IMR-90 (cell line): ENCODE data around the gene VAV3.

Experiments
- CEBPB ChIP-seq: IDR thresholded peaks from 2 replicates; pipeline ENCODE4 v1.6.1; 2012; ENCODE audit warnings: low read depth, low read length, improper control_type of control experiment
- CTCF ChIP-seq: conservative IDR thresholded peaks from 2 replicates; pipeline ENCODE4 v1.5.1; 2012; ENCODE audit warnings: mild to moderate bottlenecking, low read depth, low read length, improper control_type of control experiment
- FOS ChIP-seq: fragments of 150-350 bp; IDR thresholded peaks from 2 replicates; pipeline ENCODE4 v1.6.1; 2016; ENCODE audit warnings: low read depth, low read length
- MAZ ChIP-seq: IDR thresholded peaks from 2 replicates; pipeline ENCODE4 v1.6.1; 2012; ENCODE audit warnings: low read depth, mild to moderate bottlenecking, low read length, improper control_type of control experiment, moderate library complexity, borderline replicate concordance
- NFE2L2 ChIP-seq: fragments of 150-350 bp; IDR thresholded peaks from 2 replicates; pipeline ENCODE4 v1.6.1; 2016; ENCODE audit warnings: low read depth, mild to moderate bottlenecking, low read length
- POLR2A ChIP-seq: IDR thresholded peaks from 2 replicates; pipeline ENCODE4 v1.6.1; 2012; ENCODE audit warnings: mild to moderate bottlenecking, low read depth, low read length
- RAD21 ChIP-seq: IDR thresholded peaks from 2 replicates; pipeline ENCODE4 v1.6.1; 2012; ENCODE audit warnings: low read length, improper control_type of control experiment
- RCOR1 ChIP-seq: IDR thresholded peaks from 2 replicates; pipeline ENCODE4 v1.6.1; 2012; ENCODE audit warnings: mild to moderate bottlenecking, low read length, improper control_type of control experiment; ENCODE audit not compliant: insufficient replicate concordance
- SMC3 ChIP-seq: fragments of 150-350 bp; IDR thresholded peaks from 2 replicates; pipeline ENCODE4 v1.6.1; 2016; ENCODE audit warnings: low read depth, mild to moderate bottlenecking, antibody characterized with exemption, low read length, moderate library complexity
- USF2 ChIP-seq: fragments of 150-350 bp; IDR thresholded peaks from 2 replicates; pipeline ENCODE4 v1.6.1; 2017; ENCODE audit warnings: mild to moderate bottlenecking, antibody characterized with exemption, low read length, low read depth

DNA sequence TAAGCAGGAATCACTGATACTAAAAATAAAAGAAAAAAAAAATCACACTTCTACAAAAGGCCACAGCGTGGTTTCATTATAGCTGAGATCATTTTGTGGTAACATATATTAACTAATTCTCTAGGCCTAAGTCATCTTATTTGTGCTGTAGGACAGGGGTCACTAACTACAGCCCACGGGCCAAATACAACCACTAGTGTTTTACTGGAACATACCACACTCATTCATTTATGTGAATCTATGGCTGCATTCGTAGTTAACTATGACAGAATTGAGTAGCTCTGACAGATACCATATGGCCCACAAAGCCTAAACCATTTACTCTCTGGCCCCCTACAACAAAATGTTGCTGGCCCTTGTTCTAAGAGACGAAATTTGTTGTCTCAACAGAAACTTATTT is 224.4 kb downstream of the VAV3 start:
- TF ChIP-seq CTCF, result no peak
- TF ChIP-seq MAZ, result no peak
- no peak for TF ChIP-seq SMC3
- no peak for TF ChIP-seq POLR2A
- TF ChIP-seq RAD21, result no peak
- TF ChIP-seq NFE2L2, result no peak
- TF ChIP-seq CEBPB, result no peak
- no peak for TF ChIP-seq USF2
- no peak for TF ChIP-seq RCOR1
- no peak for TF ChIP-seq FOS
